CD8-positive, alpha-beta memory T cell (primary cell): Measurements from ENCODE around the gene PADI2. TPM values are rescaled to one million over a fixed set of nuclear protein-coding genes. Genes with fewer than 3 reads are reported as not detected.

Experiments
- polyA plus RNA-seq: library from polyadenylated mRNA; unstranded; fragments of 300-500 nt; fragmentation: Illumina TruSeq; gene quantifications from one replicate; pipeline ENCODE4 v1.2.3, GENCODE V29; 2021
- total RNA-seq, 2 experiments: library from RNA; stranded (reverse); gene quantifications; one replicate each; pipeline ENCODE4 v1.2.3, GENCODE V29; 2021

PADI2 gene
- total and polyA plus RNA-seq, 3 experiments from 2014 or later = not detected

Other genes starting within 250 kb of the PADI2 start
- 1,000 to 10,000 TPM; 1,293 to 1,300 TPM for gene RNU1-2, start 223.5 kb downstream of the PADI2 start, total RNA-seq
- gene RNU1-2, start 223.5 kb downstream of the PADI2 start, polyA plus RNA-seq = not detected
- gene CROCC, start 197.5 kb downstream of the PADI2 start, total RNA-seq = 10 to 100 TPM; 25.6 to 30.1 TPM
- 6.9 TPM for gene CROCC, start 197.5 kb downstream of the PADI2 start, polyA plus RNA-seq
- gene MFAP2, start 138.8 kb downstream of the PADI2 start, total RNA-seq = not detected
- 0.39 TPM for gene MFAP2, start 138.8 kb downstream of the PADI2 start, polyA plus RNA-seq
- 10 to 100 TPM; 43.8 to 44.0 TPM for gene ATP13A2, start 107.5 kb downstream of the PADI2 start, total RNA-seq
- 61.3 TPM for gene ATP13A2, start 107.5 kb downstream of the PADI2 start, polyA plus RNA-seq
- gene SDHB, start 65.4 kb downstream of the PADI2 start, total RNA-seq = 100 to 1,000 TPM; 147 to 150 TPM
- gene SDHB, start 65.4 kb downstream of the PADI2 start, polyA plus RNA-seq = 156 TPM
- not detected for gene PADI1, start 85.7 kb upstream of the PADI2 start, total RNA-seq
- gene PADI1, start 85.7 kb upstream of the PADI2 start, polyA plus RNA-seq = not detected
- gene PADI3, start 129.6 kb upstream of the PADI2 start, total RNA-seq = not detected
- gene PADI3, start 129.6 kb upstream of the PADI2 start, polyA plus RNA-seq = not detected
- gene PADI4, start 188.7 kb upstream of the PADI2 start, total RNA-seq = under 1 TPM; 0.26 to 0.27 TPM
- 2.0 TPM for gene PADI4, start 188.7 kb upstream of the PADI2 start, polyA plus RNA-seq